ENCODE data around the gene CMTM8.
A peak's percentile ranks its signal among the peaks of the same experiment; 100 is the strongest.

CMTM8 gene

DNA sequence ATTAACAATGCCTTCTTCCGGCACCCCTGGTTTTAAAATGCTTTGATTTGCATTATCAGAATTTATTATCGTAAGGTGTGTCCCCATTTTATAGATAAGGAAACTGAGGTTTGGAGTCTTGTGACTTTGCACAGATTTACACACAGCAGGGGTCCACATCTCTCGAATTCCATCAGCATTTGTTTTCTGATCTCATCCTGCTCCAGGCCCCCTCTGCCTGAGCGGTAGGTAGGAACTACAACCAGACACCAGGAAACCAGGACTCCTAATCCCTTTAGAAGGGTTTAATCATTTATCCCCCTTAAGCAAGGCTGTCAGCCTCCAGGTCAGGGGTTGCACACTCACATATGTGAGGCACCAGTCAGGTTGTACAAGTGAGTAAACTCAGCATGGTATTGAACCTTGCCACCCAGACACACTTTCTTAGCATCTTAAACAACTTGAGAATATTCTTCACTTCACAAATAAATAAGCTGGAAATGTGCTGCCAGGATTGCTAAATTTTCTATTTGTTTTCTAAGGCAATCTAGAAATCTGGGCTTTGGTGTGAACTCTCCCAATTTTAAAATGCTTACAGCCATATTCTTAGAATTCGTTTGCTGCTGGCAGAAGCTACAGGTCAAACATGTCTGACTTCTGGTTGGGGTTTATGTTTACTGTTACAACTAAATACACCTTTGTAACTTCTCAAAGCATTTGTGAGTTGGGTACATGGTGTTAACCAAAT, 121.4 kb downstream of the CMTM8 start:
- intact Hi-C loops (cut with micrococcal nuclease), result no loop called here
- H3K9me3 Mint-ChIP-seq, result no peaks in the 10 kb centered on the region
- no peak overlapping the region for H3K4me3 Mint-ChIP-seq
- no peaks in the 10 kb centered on the region for H3K27me3 Mint-ChIP-seq
- H3K27ac Mint-ChIP-seq, result no peak overlapping the region
- H3K36me3 Mint-ChIP-seq (ENCODE audit: low read depth), result no peaks in the 10 kb centered on the region
- peaks cover 5% of the 10 kb centered on the region for H3K4me1 Mint-ChIP-seq (ENCODE audit: low read depth)

DNA sequence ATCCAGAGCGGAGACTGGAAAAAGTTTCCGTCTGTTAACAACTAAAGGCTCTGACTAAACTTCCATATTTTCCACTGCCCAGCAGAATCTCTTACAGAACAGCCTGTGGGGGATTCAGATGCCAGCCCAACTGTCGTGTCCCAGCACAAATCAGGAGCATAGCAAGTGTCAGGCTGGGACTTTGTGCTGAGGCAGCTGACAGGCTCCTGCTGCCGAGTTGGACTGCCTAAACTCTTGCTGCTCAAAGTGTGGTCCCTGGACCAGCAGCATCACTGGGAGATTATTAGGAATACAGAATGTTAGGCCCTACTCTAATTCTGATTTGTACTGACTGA, 122.0 kb downstream of the CMTM8 start:
- Mint-ChIP-seq H3K27ac (no peak overlapping the region), H3K9me3 (no peaks in the 10 kb centered on the region), H3K36me3 (ENCODE audit: low read depth) (no peaks in the 10 kb centered on the region), H3K4me3 (no peak overlapping the region), H3K27me3 (no peaks in the 10 kb centered on the region), H3K4me1 (ENCODE audit: low read depth) (peaks cover 5% of the 10 kb centered on the region)
- intact Hi-C loops (cut with micrococcal nuclease), result no loop called here

- intact Hi-C loops (cut with micrococcal nuclease), result no loop called here
- Mint-ChIP-seq H3K4me1 (ENCODE audit: low read depth) (peaks cover 5% of the 10 kb centered on the region), H3K27ac (no peak overlapping the region), H3K36me3 (ENCODE audit: low read depth) (no peaks in the 10 kb centered on the region), H3K27me3 (peaks cover 3% of the 10 kb centered on the region), H3K9me3 (no peaks in the 10 kb centered on the region), H3K4me3 (no peak overlapping the region)
Observed at GRCh38 chr3:32366638-32367397, 128.3 kb downstream of the CMTM8 start.

DNA sequence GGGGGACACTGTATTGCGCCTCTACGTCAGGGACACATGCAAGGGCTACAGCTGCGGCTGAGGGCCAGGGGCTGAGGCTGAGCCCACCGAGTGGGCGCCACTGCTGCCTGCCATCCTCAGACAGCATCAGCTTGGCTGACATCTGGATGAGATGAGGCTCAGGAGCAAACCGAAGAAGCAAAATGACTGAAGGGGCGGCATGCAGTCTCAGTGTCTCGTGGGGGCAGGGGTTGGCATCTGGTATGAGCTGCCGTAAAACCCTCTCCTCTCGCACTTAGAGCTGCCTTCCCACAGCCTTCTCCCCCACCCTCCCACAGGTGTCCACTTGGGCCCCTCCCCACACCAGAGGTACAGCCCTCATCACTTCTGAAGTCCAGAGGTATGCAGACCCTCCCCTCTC, 129.0 kb downstream of the CMTM8 start:
- Mint-ChIP-seq H3K4me3 (no peak overlapping the region), H3K36me3 (ENCODE audit: low read depth) (no peaks in the 10 kb centered on the region), H3K27ac (no peak overlapping the region), H3K9me3 (no peaks in the 10 kb centered on the region), H3K27me3 (peaks cover 3% of the 10 kb centered on the region), H3K4me1 (ENCODE audit: low read depth) (peaks cover 5% of the 10 kb centered on the region)
- intact Hi-C loops (cut with micrococcal nuclease), result no loop called here

DNA sequence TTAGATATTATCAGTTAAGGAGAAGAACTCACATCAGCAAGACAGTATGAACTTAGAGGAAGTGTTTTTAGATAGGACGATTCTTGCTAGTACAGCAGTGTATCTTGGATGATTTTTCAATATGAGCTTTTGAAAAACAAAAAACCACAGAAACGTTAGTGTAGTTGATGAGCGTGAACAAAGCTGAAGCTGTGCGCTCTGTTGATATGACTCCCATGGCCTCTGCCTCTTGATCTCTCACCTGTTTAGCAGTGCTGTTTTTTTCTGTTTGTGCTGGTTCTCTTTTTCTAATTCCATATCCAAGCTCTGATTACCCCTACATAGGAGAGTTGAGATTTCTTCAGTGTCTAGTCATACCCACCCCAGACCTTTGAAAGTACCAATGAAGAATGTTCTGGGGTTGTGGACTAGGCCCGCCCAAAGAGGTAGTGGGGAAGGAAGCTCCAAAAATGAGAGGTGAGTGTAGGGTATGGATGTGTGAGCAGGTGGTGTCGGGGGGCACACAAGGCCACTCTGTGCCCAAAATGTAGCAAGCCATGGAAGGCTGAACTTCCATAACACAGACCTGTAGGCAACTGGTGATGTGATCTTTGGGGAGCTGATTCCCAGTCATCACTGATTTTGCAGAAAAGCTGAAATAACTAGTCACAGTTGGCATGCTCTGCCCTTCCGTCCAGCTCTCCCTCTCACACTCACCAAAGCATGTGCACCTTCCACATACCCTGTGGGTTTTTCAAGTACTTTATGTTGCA, 133.2 kb downstream of the CMTM8 start:
- H3K27me3 Mint-ChIP-seq, result peaks cover 3% of the 10 kb centered on the region
- no peak overlapping the region for H3K27ac Mint-ChIP-seq
- H3K4me1 Mint-ChIP-seq (ENCODE audit: low read depth), result peaks cover 9% of the 10 kb centered on the region
- H3K36me3 Mint-ChIP-seq (ENCODE audit: low read depth), result no peaks in the 10 kb centered on the region
- H3K9me3 Mint-ChIP-seq, result no peaks in the 10 kb centered on the region
- H3K4me3 Mint-ChIP-seq, result no peak overlapping the region
- intact Hi-C loops (cut with micrococcal nuclease), result loop anchor here (10.0 kb wide), 1 partner anchor 303 kb away; no protein-coding TSS in a partner anchor

DNA sequence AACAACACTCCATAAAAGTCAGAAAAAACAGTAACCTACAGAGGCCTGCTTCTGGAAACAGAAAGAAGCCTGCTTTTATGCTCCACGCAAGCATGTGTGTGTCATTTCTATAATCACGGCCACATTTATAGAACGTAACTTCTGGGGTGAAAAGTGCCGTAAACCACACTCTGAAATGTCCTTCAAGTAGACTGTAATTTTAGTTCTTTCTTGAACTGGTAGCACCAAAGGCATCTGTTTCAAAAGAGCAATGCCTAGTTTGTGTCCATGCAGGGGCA, 133.7 kb downstream of the CMTM8 start:
- H3K36me3 Mint-ChIP-seq (ENCODE audit: low read depth), result no peaks in the 10 kb centered on the region
- intact Hi-C loops (cut with micrococcal nuclease), result loop anchor here (10.0 kb wide), 1 partner anchor 303 kb away; no protein-coding TSS in a partner anchor

DNA sequence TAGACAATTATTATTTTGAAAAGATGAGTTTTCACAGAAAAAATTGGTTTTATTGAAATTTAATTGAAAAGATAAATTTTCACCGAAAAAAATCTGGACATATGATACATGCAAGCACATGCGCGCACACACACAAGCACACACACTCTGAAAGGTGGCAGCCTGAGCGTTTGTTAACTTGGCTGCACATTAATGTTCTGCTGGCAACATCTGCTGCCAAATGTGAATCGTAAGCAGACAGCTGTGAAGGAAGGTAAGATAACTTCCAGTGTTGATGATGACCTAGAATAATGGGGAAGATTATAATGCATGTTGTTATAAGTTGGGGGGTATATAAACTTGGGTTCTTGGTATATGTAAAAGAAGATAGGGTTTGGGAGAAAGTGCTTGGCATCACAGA, 134.8 kb downstream of the CMTM8 start:
- Mint-ChIP-seq H3K27ac (no peak overlapping the region), H3K4me1 (ENCODE audit: low read depth) (peaks cover 9% of the 10 kb centered on the region)
- intact Hi-C loops (cut with micrococcal nuclease), result loop anchor here (10.0 kb wide), 1 partner anchor 302 kb away; no protein-coding TSS in a partner anchor

More for the DNA sequence above, 133.7 kb downstream of the CMTM8 start:
- no peak overlapping the region for H3K27ac Mint-ChIP-seq
- H3K4me1 Mint-ChIP-seq (ENCODE audit: low read depth), result peaks cover 9% of the 10 kb centered on the region
- H3K9me3 Mint-ChIP-seq, result no peaks in the 10 kb centered on the region
- no peak overlapping the region for H3K4me3 Mint-ChIP-seq
- peaks cover 3% of the 10 kb centered on the region for H3K27me3 Mint-ChIP-seq

DNA sequence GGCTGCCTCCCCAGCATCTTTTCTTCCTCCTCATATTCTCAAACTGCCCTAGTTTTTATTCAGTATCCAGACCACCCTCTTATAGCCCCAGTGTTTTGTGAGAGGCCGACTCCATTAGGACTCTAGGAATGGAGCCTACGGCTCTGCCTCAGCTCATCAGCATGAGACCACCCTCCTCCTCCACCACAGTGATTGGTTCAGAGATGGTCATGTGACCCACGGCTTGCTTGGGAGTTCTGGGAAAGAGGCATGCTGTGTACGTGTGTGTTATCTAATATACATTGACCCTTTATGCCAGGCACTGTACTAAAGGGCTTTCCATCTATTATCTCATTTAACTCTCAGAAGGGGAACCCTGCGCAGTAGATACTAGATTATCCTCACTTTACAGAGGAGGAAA, 135.4 kb downstream of the CMTM8 start:
- intact Hi-C loops (cut with micrococcal nuclease), result loop anchor here (10.0 kb wide), 1 partner anchor 301 kb away; no protein-coding TSS in a partner anchor
- Mint-ChIP-seq H3K27ac (no peak overlapping the region), H3K36me3 (ENCODE audit: low read depth) (no peaks in the 10 kb centered on the region), H3K4me1 (ENCODE audit: low read depth) (peaks cover 9% of the 10 kb centered on the region), H3K4me3 (no peak overlapping the region), H3K27me3 (no peaks in the 10 kb centered on the region), H3K9me3 (no peaks in the 10 kb centered on the region)

More for the DNA sequence above, 134.8 kb downstream of the CMTM8 start:
- Mint-ChIP-seq H3K4me3 (no peak overlapping the region), H3K27me3 (no peaks in the 10 kb centered on the region), H3K36me3 (ENCODE audit: low read depth) (no peaks in the 10 kb centered on the region), H3K9me3 (no peaks in the 10 kb centered on the region)

- H3K36me3 Mint-ChIP-seq (ENCODE audit: low read depth), result no peaks in the 10 kb centered on the region
- H3K27ac Mint-ChIP-seq, result no peak overlapping the region
- intact Hi-C loops (cut with micrococcal nuclease), result loop anchor here (1.0 to 10.0 kb wide), 3 partner anchors 24 to 300 kb away; no protein-coding TSS in a partner anchor
- peaks cover 18% of the 10 kb centered on the region for H3K4me1 Mint-ChIP-seq (ENCODE audit: low read depth)
- H3K4me3 Mint-ChIP-seq, result no peak overlapping the region
- H3K9me3 Mint-ChIP-seq, result no peaks in the 10 kb centered on the region
- H3K27me3 Mint-ChIP-seq, result no peaks in the 10 kb centered on the region
Observed at GRCh38 chr3:32374788-32375595, 136.5 kb downstream of the CMTM8 start.

GRCh38 chr3:32375596-32375930, 137.1 kb downstream of the CMTM8 start:
- no peak overlapping the region for H3K27ac Mint-ChIP-seq
- H3K27me3 Mint-ChIP-seq, result no peaks in the 10 kb centered on the region
- intact Hi-C loops (cut with micrococcal nuclease), result loop anchor here (1.0 to 10.0 kb wide), 3 partner anchors 24 to 299 kb away; no protein-coding TSS in a partner anchor
- H3K4me3 Mint-ChIP-seq, result no peak overlapping the region
- no peaks in the 10 kb centered on the region for H3K36me3 Mint-ChIP-seq (ENCODE audit: low read depth)
- H3K9me3 Mint-ChIP-seq, result no peaks in the 10 kb centered on the region
- H3K4me1 Mint-ChIP-seq (ENCODE audit: low read depth), result peaks cover 21% of the 10 kb centered on the region

GRCh38 chr3:32376115-32376514, 137.6 kb downstream of the CMTM8 start:
- Mint-ChIP-seq H3K4me3 (no peak overlapping the region), H3K4me1 (ENCODE audit: low read depth) (peaks cover 21% of the 10 kb centered on the region), H3K27ac (no peak overlapping the region), H3K27me3 (no peaks in the 10 kb centered on the region), H3K9me3 (no peaks in the 10 kb centered on the region), H3K36me3 (ENCODE audit: low read depth) (no peaks in the 10 kb centered on the region)
- intact Hi-C loops (cut with micrococcal nuclease), result loop anchor here (10.0 kb wide), 1 partner anchor 299 kb away; no protein-coding TSS in a partner anchor

- Mint-ChIP-seq H3K4me3 (no peak overlapping the region), H3K36me3 (ENCODE audit: low read depth) (no peaks in the 10 kb centered on the region), H3K27me3 (no peaks in the 10 kb centered on the region), H3K27ac (peak overlapping the region; percentile 48), H3K4me1 (ENCODE audit: low read depth) (peaks cover 24% of the 10 kb centered on the region), H3K9me3 (no peaks in the 10 kb centered on the region)
- intact Hi-C loops (cut with micrococcal nuclease), result loop anchor here (10.0 kb wide), 1 partner anchor 295 kb away; no protein-coding TSS in a partner anchor
Observed at GRCh38 chr3:32379831-32380500, 141.5 kb downstream of the CMTM8 start.

DNA sequence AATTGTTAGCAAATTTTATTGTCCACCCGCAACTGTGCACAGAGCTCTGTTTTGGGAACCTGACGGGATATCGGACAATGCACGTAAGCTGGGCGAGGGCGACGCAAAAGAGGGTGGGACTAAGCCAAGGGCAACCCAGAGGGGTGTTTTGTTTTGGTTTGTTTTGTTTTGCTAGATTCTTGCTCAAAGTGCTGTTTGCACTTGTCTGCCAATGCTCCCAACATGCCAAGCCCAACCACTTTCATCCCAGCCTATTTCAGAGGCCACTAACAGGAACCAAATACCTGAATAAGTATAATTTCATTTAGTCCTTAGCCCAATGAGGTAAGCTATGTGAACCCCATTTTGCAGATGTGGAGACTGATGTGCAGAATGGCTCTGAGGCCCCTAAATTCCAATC, 143.4 kb downstream of the CMTM8 start:
- H3K9me3 Mint-ChIP-seq, result no peaks in the 10 kb centered on the region
- no peaks in the 10 kb centered on the region for H3K27me3 Mint-ChIP-seq
- H3K4me1 Mint-ChIP-seq (ENCODE audit: low read depth), result peaks cover 34% of the 10 kb centered on the region
- no peak overlapping the region for H3K27ac Mint-ChIP-seq
- intact Hi-C loops (cut with micrococcal nuclease), result no loop called here
- no peak overlapping the region for H3K4me3 Mint-ChIP-seq
- H3K36me3 Mint-ChIP-seq (ENCODE audit: low read depth), result no peaks in the 10 kb centered on the region

All from dendritic cell treated with granulocyte-macrophage colony-stimulating factor and Interleukin-4, amounts not matched to agents 40 ng/mL and 50 ng/mL, for 4 days (primary cell).